GM12878 (cell line): Measurements from ENCODE around the gene ADGRA3. TPM values are rescaled to one million over a fixed set of nuclear protein-coding genes. Genes with fewer than 3 reads are reported as not detected.

Experiments
- BMI1 ChIP-seq: fragments of 450-650 bp; IDR thresholded peaks from 2 replicates; pipeline ENCODE4 v1.6.1; 2016; ENCODE audit warnings: mild to moderate bottlenecking, moderate library complexity, borderline replicate concordance
- CHD4 ChIP-seq: fragments of 200-600 bp; sonication (generic); IDR thresholded peaks from 2 replicates; pipeline ENCODE4 v1.6.1; 2016; ENCODE audit warnings: mild to moderate bottlenecking
- DPF2 ChIP-seq: fragments of 450-650 bp; IDR thresholded peaks from 2 replicates; pipeline ENCODE4 v1.6.1; 2017; ENCODE audit warnings: mild to moderate bottlenecking
- FOXM1 ChIP-seq: IDR thresholded peaks from 2 replicates; pipeline ENCODE4 v1.6.1; 2012; ENCODE audit warnings: low read depth, mild to moderate bottlenecking, inconsistent platforms, low read length, moderate library complexity
- IKZF1 ChIP-seq: fragments of 450-650 bp; conservative IDR thresholded peaks from 2 replicates; pipeline ENCODE4 v1.6.1; 2017; ENCODE audit warnings: antibody characterized with exemption, mild to moderate bottlenecking
- IKZF2 ChIP-seq, 2 experiments: fragments of 450-650 bp; IDR thresholded peaks; 2 replicates each; pipeline ENCODE4 v1.6.1; 2017; ENCODE audit warnings: mild to moderate bottlenecking in 2 of 2, moderate library complexity in 2 of 2
- KLF5 ChIP-seq: fragments of 450-650 bp; IDR thresholded peaks from 2 replicates; pipeline ENCODE4 v1.6.1; 2014; ENCODE audit warnings: mild to moderate bottlenecking; ENCODE audit not compliant: partially characterized antibody
- MYC ChIP-seq: IDR thresholded peaks from 2 replicates; pipeline ENCODE4 v1.6.1; 2011; ENCODE audit warnings: mild to moderate bottlenecking, low read length, moderate library complexity, inconsistent platforms; ENCODE audit not compliant: insufficient read depth, insufficient replicate concordance, insufficient read length, severe bottlenecking
- NFYA ChIP-seq: IDR thresholded peaks from 2 replicates; pipeline ENCODE4 v1.6.1; 2011; ENCODE audit warnings: low read depth, mild to moderate bottlenecking, low read length, improper control_type of control experiment, borderline replicate concordance
- NR2F1 ChIP-seq: fragments of 450-650 bp; conservative IDR thresholded peaks from 2 replicates; pipeline ENCODE4 v1.6.1; 2017; ENCODE audit warnings: mild to moderate bottlenecking
- ZNF217 ChIP-seq: fragments of 450-650 bp; IDR thresholded peaks from 2 replicates; pipeline ENCODE4 v1.6.1; 2017; ENCODE audit warnings: antibody characterized with exemption, mild to moderate bottlenecking
- ZNF384 ChIP-seq: IDR thresholded peaks from 2 replicates; pipeline ENCODE4 v1.6.1; 2012; ENCODE audit warnings: low read depth, mild to moderate bottlenecking, low read length, improper control_type of control experiment, borderline replicate concordance
- polyA plus RNA-seq, 11 experiments: library from polyadenylated mRNA; depleted of rRNA in 4 of 11; unstranded in 6 of 11; stranded (reverse) in 5 of 11; fragments of >200 nt; fragmentation: Nextera tagmentation in 4 of 11; fragmentation: Illumina TruSeq in 1 of 11; extraction: Ambion mirVana in 4 of 11; extraction: Trizol in 1 of 11; gene quantifications; 1 replicate in 1 of 11; 2 replicates in 10 of 11; pipeline versions ENCODE4 v1.2.1 to v1.2.3, GENCODE V29; 2011 to 2016; ENCODE audit warnings: inconsistent platforms in 2 of 11, missing spikeins in 2 of 11, low read depth in 1 of 11
- total RNA-seq, 4 experiments: library from RNA; depleted of rRNA in 3 of 4; stranded (reverse); fragments of >200 nt in 3 of 4; fragmentation: Illumina TruSeq in 1 of 4; extraction: Trizol in 1 of 4; gene quantifications; 2 replicates each; pipeline versions ENCODE4 v1.2.1 to v1.2.3, GENCODE V29; 2013 to 2021
- TF ChIP-seq, protein P1 (sequence below): fragments of 450-650 bp; IDR thresholded peaks from 2 replicates; pipeline ENCODE4 v1.6.1; 2017; ENCODE audit warnings: mild to moderate bottlenecking, moderate library complexity
- TF ChIP-seq, protein P2 (sequence below): fragments of 450-650 bp; IDR thresholded peaks from 2 replicates; pipeline ENCODE4 v1.6.1; 2016; ENCODE audit warnings: mild to moderate bottlenecking
- TF ChIP-seq, protein P3 (sequence below): fragments of 450-650 bp; IDR thresholded peaks from 2 replicates; pipeline ENCODE4 v1.6.1; 2017; ENCODE audit warnings: low read depth, mild to moderate bottlenecking, moderate library complexity
- TF ChIP-seq, protein P4 (sequence below): IDR thresholded peaks from 2 replicates; pipeline ENCODE4 v1.6.1; 2011; ENCODE audit warnings: borderline replicate concordance, low read depth, mild to moderate bottlenecking, moderate library complexity, mixed read lengths, low read length; ENCODE audit not compliant: insufficient read depth; ENCODE audit errors: extremely low read length
- TF ChIP-seq, protein P5 (sequence below): fragments of 450-650 bp; IDR thresholded peaks from 2 replicates; pipeline ENCODE4 v1.6.1; 2014; ENCODE audit warnings: mild to moderate bottlenecking
- TF ChIP-seq, protein P6 (sequence below): IDR thresholded peaks from 2 replicates; pipeline ENCODE4 v1.6.1; 2012; ENCODE audit warnings: mild to moderate bottlenecking, low read depth, low read length

The ADGRA3 gene
- total and polyA plus RNA-seq, 10 of the 15 experiments (the other 5 are each of a cell fraction or from before 2014, with no cell fraction given), result 0.24 to 66.2 (median 2.5) TPM

DNA sequence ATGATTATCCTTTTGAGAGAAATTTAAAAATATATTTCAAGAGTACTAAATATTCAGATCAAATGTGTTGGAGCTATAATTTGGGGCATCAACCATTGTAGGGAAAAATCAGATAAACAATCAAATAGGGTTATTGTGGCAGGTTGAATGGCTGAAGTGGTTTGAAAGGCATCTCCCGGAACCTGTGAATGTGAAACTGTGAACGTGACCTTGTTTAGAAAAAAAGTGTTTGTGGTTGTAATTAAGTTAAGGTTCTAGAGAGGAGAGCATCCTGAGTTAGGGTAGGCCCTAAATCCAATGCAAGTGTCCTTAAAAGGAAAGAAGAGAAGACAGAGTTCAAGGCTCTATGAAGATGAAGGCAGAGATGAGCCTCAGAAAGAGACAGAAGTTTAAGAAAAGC lies 37.4 kb downstream of the ADGRA3 start (continued):
- TF ChIP-seq, protein P1, sequence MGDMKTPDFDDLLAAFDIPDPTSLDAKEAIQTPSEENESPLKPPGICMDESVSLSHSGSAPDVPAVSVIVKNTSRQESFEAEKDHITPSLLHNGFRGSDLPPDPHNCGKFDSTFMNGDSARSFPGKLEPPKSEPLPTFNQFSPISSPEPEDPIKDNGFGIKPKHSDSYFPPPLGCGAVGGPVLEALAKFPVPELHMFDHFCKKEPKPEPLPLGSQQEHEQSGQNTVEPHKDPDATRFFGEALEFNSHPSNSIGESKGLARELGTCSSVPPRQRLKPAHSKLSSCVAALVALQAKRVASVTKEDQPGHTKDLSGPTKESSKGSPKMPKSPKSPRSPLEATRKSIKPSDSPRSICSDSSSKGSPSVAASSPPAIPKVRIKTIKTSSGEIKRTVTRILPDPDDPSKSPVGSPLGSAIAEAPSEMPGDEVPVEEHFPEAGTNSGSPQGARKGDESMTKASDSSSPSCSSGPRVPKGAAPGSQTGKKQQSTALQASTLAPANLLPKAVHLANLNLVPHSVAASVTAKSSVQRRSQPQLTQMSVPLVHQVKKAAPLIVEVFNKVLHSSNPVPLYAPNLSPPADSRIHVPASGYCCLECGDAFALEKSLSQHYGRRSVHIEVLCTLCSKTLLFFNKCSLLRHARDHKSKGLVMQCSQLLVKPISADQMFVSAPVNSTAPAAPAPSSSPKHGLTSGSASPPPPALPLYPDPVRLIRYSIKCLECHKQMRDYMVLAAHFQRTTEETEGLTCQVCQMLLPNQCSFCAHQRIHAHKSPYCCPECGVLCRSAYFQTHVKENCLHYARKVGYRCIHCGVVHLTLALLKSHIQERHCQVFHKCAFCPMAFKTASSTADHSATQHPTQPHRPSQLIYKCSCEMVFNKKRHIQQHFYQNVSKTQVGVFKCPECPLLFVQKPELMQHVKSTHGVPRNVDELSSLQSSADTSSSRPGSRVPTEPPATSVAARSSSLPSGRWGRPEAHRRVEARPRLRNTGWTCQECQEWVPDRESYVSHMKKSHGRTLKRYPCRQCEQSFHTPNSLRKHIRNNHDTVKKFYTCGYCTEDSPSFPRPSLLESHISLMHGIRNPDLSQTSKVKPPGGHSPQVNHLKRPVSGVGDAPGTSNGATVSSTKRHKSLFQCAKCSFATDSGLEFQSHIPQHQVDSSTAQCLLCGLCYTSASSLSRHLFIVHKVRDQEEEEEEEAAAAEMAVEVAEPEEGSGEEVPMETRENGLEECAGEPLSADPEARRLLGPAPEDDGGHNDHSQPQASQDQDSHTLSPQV, result no peak
- TF ChIP-seq, protein P2, sequence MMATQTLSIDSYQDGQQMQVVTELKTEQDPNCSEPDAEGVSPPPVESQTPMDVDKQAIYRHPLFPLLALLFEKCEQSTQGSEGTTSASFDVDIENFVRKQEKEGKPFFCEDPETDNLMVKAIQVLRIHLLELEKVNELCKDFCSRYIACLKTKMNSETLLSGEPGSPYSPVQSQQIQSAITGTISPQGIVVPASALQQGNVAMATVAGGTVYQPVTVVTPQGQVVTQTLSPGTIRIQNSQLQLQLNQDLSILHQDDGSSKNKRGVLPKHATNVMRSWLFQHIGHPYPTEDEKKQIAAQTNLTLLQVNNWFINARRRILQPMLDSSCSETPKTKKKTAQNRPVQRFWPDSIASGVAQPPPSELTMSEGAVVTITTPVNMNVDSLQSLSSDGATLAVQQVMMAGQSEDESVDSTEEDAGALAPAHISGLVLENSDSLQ, result peak; percentile 67; the same call in 1 of the 2 replicates
- TF ChIP-seq, protein P3, sequence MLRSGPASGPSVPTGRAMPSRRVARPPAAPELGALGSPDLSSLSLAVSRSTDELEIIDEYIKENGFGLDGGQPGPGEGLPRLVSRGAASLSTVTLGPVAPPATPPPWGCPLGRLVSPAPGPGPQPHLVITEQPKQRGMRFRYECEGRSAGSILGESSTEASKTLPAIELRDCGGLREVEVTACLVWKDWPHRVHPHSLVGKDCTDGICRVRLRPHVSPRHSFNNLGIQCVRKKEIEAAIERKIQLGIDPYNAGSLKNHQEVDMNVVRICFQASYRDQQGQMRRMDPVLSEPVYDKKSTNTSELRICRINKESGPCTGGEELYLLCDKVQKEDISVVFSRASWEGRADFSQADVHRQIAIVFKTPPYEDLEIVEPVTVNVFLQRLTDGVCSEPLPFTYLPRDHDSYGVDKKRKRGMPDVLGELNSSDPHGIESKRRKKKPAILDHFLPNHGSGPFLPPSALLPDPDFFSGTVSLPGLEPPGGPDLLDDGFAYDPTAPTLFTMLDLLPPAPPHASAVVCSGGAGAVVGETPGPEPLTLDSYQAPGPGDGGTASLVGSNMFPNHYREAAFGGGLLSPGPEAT, result peak; percentile 46; the same call in 1 of the 2 replicates
- TF ChIP-seq ZNF384 (peak; percentile 70; the same call in 1 of the 2 replicates), NR2F1 (peak; percentile 45; the same call in 1 of the 2 replicates), DPF2 (peak; percentile 37; the same call in 1 of the 2 replicates), NFYA (no peak), IKZF1 (peak; percentile 60), IKZF2 (IDR thresholded peaks at IDR 0.05) (peak in 1 of 2 experiments; percentile 51; a peak in 2 of 4 replicates), KLF5 (no peak), FOXM1 (no peak), CHD4 (no peak), ZNF217 (peak; percentile 23; the same call in 1 of the 2 replicates), MYC (no peak), BMI1 (no peak)
- TF ChIP-seq, protein P4, sequence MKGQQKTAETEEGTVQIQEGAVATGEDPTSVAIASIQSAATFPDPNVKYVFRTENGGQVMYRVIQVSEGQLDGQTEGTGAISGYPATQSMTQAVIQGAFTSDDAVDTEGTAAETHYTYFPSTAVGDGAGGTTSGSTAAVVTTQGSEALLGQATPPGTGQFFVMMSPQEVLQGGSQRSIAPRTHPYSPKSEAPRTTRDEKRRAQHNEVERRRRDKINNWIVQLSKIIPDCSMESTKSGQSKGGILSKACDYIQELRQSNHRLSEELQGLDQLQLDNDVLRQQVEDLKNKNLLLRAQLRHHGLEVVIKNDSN, result no peak
- TF ChIP-seq, protein P5, sequence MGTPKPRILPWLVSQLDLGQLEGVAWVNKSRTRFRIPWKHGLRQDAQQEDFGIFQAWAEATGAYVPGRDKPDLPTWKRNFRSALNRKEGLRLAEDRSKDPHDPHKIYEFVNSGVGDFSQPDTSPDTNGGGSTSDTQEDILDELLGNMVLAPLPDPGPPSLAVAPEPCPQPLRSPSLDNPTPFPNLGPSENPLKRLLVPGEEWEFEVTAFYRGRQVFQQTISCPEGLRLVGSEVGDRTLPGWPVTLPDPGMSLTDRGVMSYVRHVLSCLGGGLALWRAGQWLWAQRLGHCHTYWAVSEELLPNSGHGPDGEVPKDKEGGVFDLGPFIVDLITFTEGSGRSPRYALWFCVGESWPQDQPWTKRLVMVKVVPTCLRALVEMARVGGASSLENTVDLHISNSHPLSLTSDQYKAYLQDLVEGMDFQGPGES, result no peak
- TF ChIP-seq, protein P6, sequence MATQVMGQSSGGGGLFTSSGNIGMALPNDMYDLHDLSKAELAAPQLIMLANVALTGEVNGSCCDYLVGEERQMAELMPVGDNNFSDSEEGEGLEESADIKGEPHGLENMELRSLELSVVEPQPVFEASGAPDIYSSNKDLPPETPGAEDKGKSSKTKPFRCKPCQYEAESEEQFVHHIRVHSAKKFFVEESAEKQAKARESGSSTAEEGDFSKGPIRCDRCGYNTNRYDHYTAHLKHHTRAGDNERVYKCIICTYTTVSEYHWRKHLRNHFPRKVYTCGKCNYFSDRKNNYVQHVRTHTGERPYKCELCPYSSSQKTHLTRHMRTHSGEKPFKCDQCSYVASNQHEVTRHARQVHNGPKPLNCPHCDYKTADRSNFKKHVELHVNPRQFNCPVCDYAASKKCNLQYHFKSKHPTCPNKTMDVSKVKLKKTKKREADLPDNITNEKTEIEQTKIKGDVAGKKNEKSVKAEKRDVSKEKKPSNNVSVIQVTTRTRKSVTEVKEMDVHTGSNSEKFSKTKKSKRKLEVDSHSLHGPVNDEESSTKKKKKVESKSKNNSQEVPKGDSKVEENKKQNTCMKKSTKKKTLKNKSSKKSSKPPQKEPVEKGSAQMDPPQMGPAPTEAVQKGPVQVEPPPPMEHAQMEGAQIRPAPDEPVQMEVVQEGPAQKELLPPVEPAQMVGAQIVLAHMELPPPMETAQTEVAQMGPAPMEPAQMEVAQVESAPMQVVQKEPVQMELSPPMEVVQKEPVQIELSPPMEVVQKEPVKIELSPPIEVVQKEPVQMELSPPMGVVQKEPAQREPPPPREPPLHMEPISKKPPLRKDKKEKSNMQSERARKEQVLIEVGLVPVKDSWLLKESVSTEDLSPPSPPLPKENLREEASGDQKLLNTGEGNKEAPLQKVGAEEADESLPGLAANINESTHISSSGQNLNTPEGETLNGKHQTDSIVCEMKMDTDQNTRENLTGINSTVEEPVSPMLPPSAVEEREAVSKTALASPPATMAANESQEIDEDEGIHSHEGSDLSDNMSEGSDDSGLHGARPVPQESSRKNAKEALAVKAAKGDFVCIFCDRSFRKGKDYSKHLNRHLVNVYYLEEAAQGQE, result no peak
